Right atrium auricular region (tissue), 2 donors: ENCODE measurements around the gene QSOX1. TPM values are rescaled to one million over a fixed set of nuclear protein-coding genes. Genes with fewer than 3 reads are reported as not detected.

Experiments
- DNase-seq: peaks from one replicate; pipeline ENCODE4 v3.0.0-alpha.2; 2019; ENCODE audit warnings: low spot score
- H3K27ac ChIP-seq, 2 donors: fragments of 200-600 bp; sonication (generic); 1 replicate in 1 of 2; 2 replicates in 1 of 2; pipeline ENCODE4 v1.5.1; 2016 to 2019
- H3K27me3 ChIP-seq, 2 donors: fragments of 200-600 bp; sonication (generic); one replicate each; pipeline versions ENCODE4 v1.5.1 to v1.6.0; 2017 to 2019
- H3K36me3 ChIP-seq: fragments of 200-600 bp; sonication (generic); one replicate; pipeline ENCODE4 v1.5.1; 2016
- H3K4me1 ChIP-seq, 2 donors: fragments of 200-600 bp; sonication (generic); one replicate each; pipeline versions ENCODE4 v1.5.1 to v1.6.0; 2017 to 2019
- H3K4me3 ChIP-seq, 2 donors: fragments of 200-600 bp; sonication (generic); 1 replicate in 1 of 2; 2 replicates in 1 of 2; pipeline ENCODE4 v1.5.1; 2017 to 2019; ENCODE audit warnings: mild to moderate bottlenecking in 1 of 2, moderate library complexity in 1 of 2
- H3K9me3 ChIP-seq, 2 donors: fragments of 200-600 bp; sonication (generic); one replicate each; pipeline ENCODE4 v1.5.1; 2019
- CTCF ChIP-seq, 2 donors: fragments of 200-600 bp; sonication (generic); IDR thresholded peaks; one replicate each; pipeline ENCODE4 v1.5.1; 2019; ENCODE audit warnings: antibody characterized with exemption in 2 of 2
- total RNA-seq, 2 donors: library from RNA; depleted of rRNA; stranded (reverse); fragments of >200 nt; gene quantifications; one replicate each; pipeline ENCODE4 v1.1.0, GENCODE V29; 2016

Gene QSOX1
- total RNA-seq, 2 donors from 2014 or later: 199 to 332 TPM

GRCh38 chr1:180211156-180211859, 56.6 kb downstream of the QSOX1 start:
- Histone ChIP-seq H3K4me1 (no peaks in the 10 kb centered on the region), H3K9me3 (no peaks in the 10 kb centered on the region), H3K27me3 (no peaks in the 10 kb centered on the region), H3K27ac (no peak overlapping the region), H3K4me3 (no peak overlapping the region), H3K36me3 (no peaks in the 10 kb centered on the region)
- DNase-seq: no peak
- no peak for TF ChIP-seq CTCF (IDR thresholded peaks at IDR 0.05)

GRCh38 chr1:180211860-180212229, 57.2 kb downstream of the QSOX1 start:
- no peak for TF ChIP-seq CTCF (IDR thresholded peaks at IDR 0.05)
- no peaks in the 10 kb centered on the region for H3K4me1 ChIP-seq
- no peak overlapping the region for H3K4me3 ChIP-seq
- DNase-seq: no peak
- H3K27ac ChIP-seq: no peak overlapping the region
- no peaks in the 10 kb centered on the region for H3K36me3 ChIP-seq
- H3K9me3 ChIP-seq: no peaks in the 10 kb centered on the region
- H3K27me3 ChIP-seq: no peaks in the 10 kb centered on the region

GRCh38 chr1:180213401-180214170, 58.9 kb downstream of the QSOX1 start:
- Histone ChIP-seq H3K4me1 (no peaks in the 10 kb centered on the region), H3K9me3 (no peaks in the 10 kb centered on the region), H3K4me3 (no peak overlapping the region), H3K27me3 (no peaks in the 10 kb centered on the region), H3K36me3 (no peaks in the 10 kb centered on the region), H3K27ac (no peak overlapping the region)
- TF ChIP-seq CTCF (IDR thresholded peaks at IDR 0.05): no peak
- no peak for DNase-seq

- H3K27ac ChIP-seq: no peak overlapping the region
- H3K4me3 ChIP-seq: no peak overlapping the region
- no peaks in the 10 kb centered on the region for H3K4me1 ChIP-seq
- H3K27me3 ChIP-seq: no peaks in the 10 kb centered on the region
- H3K9me3 ChIP-seq: no peaks in the 10 kb centered on the region
- no peak for DNase-seq
- H3K36me3 ChIP-seq: no peaks in the 10 kb centered on the region
- TF ChIP-seq CTCF (IDR thresholded peaks at IDR 0.05): no peak
Measured at GRCh38 chr1:180215856-180216625, 61.4 kb downstream of the QSOX1 start.

- Histone ChIP-seq H3K4me1 (no peaks in the 10 kb centered on the region), H3K36me3 (no peaks in the 10 kb centered on the region), H3K27me3 (no peaks in the 10 kb centered on the region), H3K9me3 (no peaks in the 10 kb centered on the region), H3K27ac (no peak overlapping the region), H3K4me3 (no peak overlapping the region)
- TF ChIP-seq CTCF (IDR thresholded peaks at IDR 0.05): no peak
- DNase-seq: no peak
Measured at GRCh38 chr1:180217006-180217405, 62.3 kb downstream of the QSOX1 start.
